Ectodermal cell (in vitro differentiated cells): Measurements from ENCODE around the gene SMAD3.

Experiments used
- H3K27ac ChIP-seq: 2 replicates; pipeline ENCODE4 v1.7.0; 2013; ENCODE audit warnings: mild to moderate bottlenecking, low read depth, low read length; ENCODE audit not compliant: insufficient read depth, poor library complexity, severe bottlenecking
- H3K27me3 ChIP-seq: 2 replicates; pipeline ENCODE4 v1.7.0; 2013; ENCODE audit warnings: mild to moderate bottlenecking, low read length; ENCODE audit not compliant: insufficient read depth, control insufficient read depth, poor library complexity, severe bottlenecking
- H3K36me3 ChIP-seq: one replicate; pipeline ENCODE4 v1.7.0; 2013; ENCODE audit warnings: low read length; ENCODE audit not compliant: control insufficient read depth, insufficient read depth
- H3K4me1 ChIP-seq: one replicate; pipeline ENCODE4 v1.7.0; 2013; ENCODE audit warnings: low read length; ENCODE audit not compliant: control insufficient read depth, insufficient read depth
- H3K4me3 ChIP-seq: 2 replicates; pipeline ENCODE4 v1.7.0; 2013; ENCODE audit warnings: low read depth, low read length, control low read depth; ENCODE audit not compliant: insufficient read depth
- H3K9me3 ChIP-seq: 2 replicates; pipeline ENCODE4 v1.7.0; 2013; ENCODE audit warnings: mild to moderate bottlenecking, low read length, moderate library complexity; ENCODE audit not compliant: control insufficient read depth
- WGBS, 2 experiments: methylation state at CpG; one replicate each; pipeline ENCODE4 v1.1.7; 2013; ENCODE audit warnings: missing lambda C conversion rate in 2 of 2; 5-methylcytosine and 5-hydroxymethylcytosine counted together

SMAD3 gene

GRCh38 chr15:67137319-67137718 lies 71.9 kb downstream of the SMAD3 start:
- no peaks in the 10 kb centered on the region for H3K36me3 ChIP-seq
- WGBS, 2 experiments = 94 to 100% methylated on average over 1 of the region's 1 CpG
- no peaks in the 10 kb centered on the region for H3K27me3 ChIP-seq
- no peak overlapping the region for H3K4me3 ChIP-seq
- peak overlapping the region; percentile 27 for H3K27ac ChIP-seq
- no peaks in the 10 kb centered on the region for H3K9me3 ChIP-seq
- H3K4me1 ChIP-seq = peaks cover 48% of the 10 kb centered on the region

GRCh38 chr15:67137951-67138848 lies 72.8 kb downstream of the SMAD3 start:
- Histone ChIP-seq H3K4me3 (no peak overlapping the region), H3K9me3 (no peaks in the 10 kb centered on the region), H3K27me3 (no peaks in the 10 kb centered on the region), H3K27ac (peak overlapping the region; percentile 60), H3K4me1 (peaks cover 47% of the 10 kb centered on the region), H3K36me3 (no peaks in the 10 kb centered on the region)
- 71 to 72% methylated on average over 17 of the region's 17 CpGs for WGBS, 2 experiments

DNA sequence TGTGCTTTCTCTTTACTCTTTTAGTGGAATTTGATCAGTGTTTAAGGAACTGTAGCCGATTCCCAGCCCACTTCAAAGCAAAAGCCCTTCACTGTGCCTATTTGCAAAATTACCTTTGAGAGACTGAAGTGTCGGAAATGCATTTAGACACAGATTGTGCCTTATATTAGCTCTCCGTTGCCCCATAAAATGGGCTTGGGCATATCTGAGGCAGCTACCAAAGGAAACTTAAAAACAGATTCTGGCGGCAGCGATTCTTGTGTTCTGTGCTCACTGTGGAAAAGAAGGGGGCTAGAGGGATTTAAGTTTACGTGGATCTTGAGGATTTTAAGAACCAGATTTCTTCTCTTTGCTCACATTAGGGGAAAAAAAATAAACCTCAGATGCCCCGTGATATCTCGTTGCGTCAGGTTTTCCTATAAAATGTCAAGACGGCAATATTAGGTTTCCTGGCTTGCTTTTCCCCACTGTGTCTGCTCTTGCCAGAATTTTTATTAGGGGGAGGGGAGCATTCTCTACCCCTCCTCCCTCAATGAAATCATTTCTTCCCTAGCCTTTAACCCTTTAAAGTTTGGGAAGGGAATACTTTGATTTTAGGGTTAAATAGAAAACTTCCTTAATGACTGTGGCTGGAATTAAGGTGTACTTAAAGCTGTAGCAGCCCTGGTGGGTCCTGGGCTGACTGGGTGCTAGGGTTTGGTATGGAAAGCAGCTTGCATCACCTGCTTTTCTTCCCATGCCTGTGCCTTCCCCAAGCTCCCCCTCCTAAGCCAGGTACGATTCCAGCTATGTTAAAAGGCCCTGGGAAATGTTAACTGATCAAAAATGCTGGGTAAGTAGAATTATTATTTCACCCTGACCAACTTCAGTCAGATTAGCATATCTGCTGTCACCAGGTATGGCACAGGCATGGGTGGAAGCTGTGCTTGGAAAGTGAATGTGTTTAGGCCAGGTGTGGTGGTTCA lies 73.8 kb downstream of the SMAD3 start:
- WGBS, 2 experiments = 86 to 90% methylated on average over 10 to 11 of the region's 11 CpGs
- peaks cover 39% of the 10 kb centered on the region for H3K4me1 ChIP-seq
- no peaks in the 10 kb centered on the region for H3K36me3 ChIP-seq
- no peak overlapping the region for H3K4me3 ChIP-seq
- peak overlapping the region; percentile 60 for H3K27ac ChIP-seq
- no peaks in the 10 kb centered on the region for H3K27me3 ChIP-seq
- H3K9me3 ChIP-seq = no peaks in the 10 kb centered on the region

- no peak overlapping the region for H3K27ac ChIP-seq
- no peaks in the 10 kb centered on the region for H3K9me3 ChIP-seq
- no peak overlapping the region for H3K4me3 ChIP-seq
- no peaks in the 10 kb centered on the region for H3K36me3 ChIP-seq
- peaks cover 39% of the 10 kb centered on the region for H3K4me1 ChIP-seq
- no peaks in the 10 kb centered on the region for H3K27me3 ChIP-seq
- 92 to 96% methylated on average over 9 of the region's 9 CpGs for WGBS, 2 experiments
These were observed 74.9 kb downstream of the SMAD3 start for GRCh38 chr15:67140078-67140833.

- Histone ChIP-seq H3K9me3 (no peaks in the 10 kb centered on the region), H3K27ac (no peak overlapping the region), H3K4me1 (peaks cover 51% of the 10 kb centered on the region)
These were observed 76.8 kb downstream of the SMAD3 start for GRCh38 chr15:67142092-67142766.

DNA sequence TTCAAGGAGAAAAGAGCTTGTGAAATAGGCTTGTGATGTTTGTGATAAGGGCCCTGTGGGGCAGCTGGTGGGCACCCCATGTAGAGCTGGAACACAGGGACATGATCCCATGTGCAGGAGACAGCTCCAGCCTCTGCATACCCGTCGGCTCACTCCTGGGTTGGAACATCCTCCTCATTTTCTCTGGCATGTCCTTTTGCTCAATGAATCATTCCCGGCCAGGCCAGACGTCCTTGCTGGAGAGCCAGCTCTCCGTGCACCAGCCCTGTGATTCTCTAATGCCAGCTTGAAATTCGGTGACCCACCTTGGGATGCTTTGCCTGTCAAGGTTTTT lies 77.3 kb downstream of the SMAD3 start:
- no peaks in the 10 kb centered on the region for H3K36me3 ChIP-seq
- no peak overlapping the region for H3K4me3 ChIP-seq
- H3K9me3 ChIP-seq = no peaks in the 10 kb centered on the region
- H3K27ac ChIP-seq = no peak overlapping the region
- peaks cover 51% of the 10 kb centered on the region for H3K4me1 ChIP-seq
- WGBS, 2 experiments = 90 to 92% methylated on average over 6 of the region's 6 CpGs
- H3K27me3 ChIP-seq = no peaks in the 10 kb centered on the region

More at GRCh38 chr15:67142092-67142766, 76.8 kb downstream of the SMAD3 start:
- WGBS, 2 experiments = 95% methylated on average over 6 to 7 of the region's 7 CpGs
- H3K36me3 ChIP-seq = no peaks in the 10 kb centered on the region
- no peak overlapping the region for H3K4me3 ChIP-seq
- no peaks in the 10 kb centered on the region for H3K27me3 ChIP-seq

DNA sequence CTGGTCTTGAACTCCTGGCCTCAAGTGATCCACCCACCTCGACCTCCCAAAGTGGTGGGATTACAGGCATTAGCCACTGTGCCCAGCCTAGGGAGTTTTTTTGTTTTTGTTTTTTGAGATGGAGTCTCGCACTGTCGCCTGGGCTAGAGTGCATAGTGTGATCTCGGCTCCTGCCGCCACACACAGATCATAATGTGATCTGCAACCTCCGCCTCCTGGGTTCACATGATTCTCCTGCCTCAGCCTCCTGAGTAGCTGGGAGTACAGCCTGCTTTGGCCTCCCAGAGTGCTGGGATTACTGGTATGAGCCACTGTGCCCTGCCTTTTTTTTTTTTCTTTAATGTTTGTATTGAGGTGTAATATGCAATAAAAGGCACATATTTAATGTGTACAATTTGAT lies 78.2 kb downstream of the SMAD3 start:
- H3K9me3 ChIP-seq = no peaks in the 10 kb centered on the region
- H3K27me3 ChIP-seq = no peaks in the 10 kb centered on the region
- H3K4me3 ChIP-seq = no peak overlapping the region
- H3K4me1 ChIP-seq = peaks cover 43% of the 10 kb centered on the region
- 92 to 94% methylated on average over 6 of the region's 6 CpGs for WGBS, 2 experiments
- no peak overlapping the region for H3K27ac ChIP-seq
- H3K36me3 ChIP-seq = no peaks in the 10 kb centered on the region

DNA sequence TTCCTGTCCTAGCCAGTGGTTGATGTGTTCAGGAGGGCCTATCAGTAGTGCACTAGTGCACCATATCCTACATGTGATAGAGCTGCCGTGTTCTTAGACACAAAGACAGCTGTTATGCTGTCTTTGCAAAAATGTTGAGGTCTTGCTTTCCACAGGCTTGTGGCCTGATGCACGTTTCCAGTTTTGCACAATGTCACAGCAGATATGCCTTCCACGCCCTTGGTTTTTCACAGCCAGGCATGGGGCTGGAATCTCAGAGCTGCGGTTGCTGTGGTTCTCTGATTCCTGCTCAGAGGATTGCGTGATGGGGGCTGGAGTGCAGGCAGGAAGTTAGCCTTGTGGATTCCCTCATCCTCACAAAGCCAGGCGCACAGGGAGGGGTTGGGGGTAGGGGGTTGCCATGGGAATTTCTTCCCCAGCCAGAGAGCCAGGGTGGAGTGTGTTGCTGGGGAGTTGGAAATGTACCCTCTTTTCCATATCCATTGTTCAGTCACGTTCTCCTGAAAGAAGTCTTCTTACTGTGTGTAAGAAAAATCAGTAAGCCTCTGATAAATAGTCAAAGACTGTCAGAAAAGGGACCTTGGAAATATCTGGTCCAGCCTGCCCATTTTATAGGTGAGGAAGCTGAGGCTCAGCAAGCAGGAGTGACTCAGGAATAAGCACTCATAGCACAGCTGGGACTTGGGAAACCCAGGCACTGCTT lies 79.4 kb downstream of the SMAD3 start:
- H3K9me3 ChIP-seq = no peaks in the 10 kb centered on the region
- H3K4me3 ChIP-seq = no peak overlapping the region
- 49 to 51% methylated on average over 7 of the region's 7 CpGs for WGBS, 2 experiments
- no peaks in the 10 kb centered on the region for H3K36me3 ChIP-seq
- H3K27me3 ChIP-seq = no peaks in the 10 kb centered on the region
- no peak overlapping the region for H3K27ac ChIP-seq
- peaks cover 42% of the 10 kb centered on the region for H3K4me1 ChIP-seq

- Histone ChIP-seq H3K27ac (no peak overlapping the region), H3K4me3 (no peak overlapping the region), H3K27me3 (no peaks in the 10 kb centered on the region), H3K9me3 (no peaks in the 10 kb centered on the region), H3K36me3 (no peaks in the 10 kb centered on the region), H3K4me1 (peaks cover 47% of the 10 kb centered on the region)
- 89 to 90% methylated on average over 4 of the region's 4 CpGs for WGBS, 2 experiments
These were observed 79.9 kb downstream of the SMAD3 start for GRCh38 chr15:67145312-67145610.
